Fibroblast of peridontal ligament (primary cell): ENCODE data around the gene AMN1.

ENCODE experiments used
- DNase-seq: peaks from one replicate; pipeline ENCODE4 v3.0.0-alpha.2; 2010; ENCODE audit errors: extremely low read depth

Gene AMN1

GRCh38 chr12:31631023-31631724 lies 97.6 kb downstream of the AMN1 start:
- no peak for DNase-seq

- peak; percentile 55 for DNase-seq
These were observed 98.8 kb downstream of the AMN1 start for GRCh38 chr12:31629756-31630732.

- no peak for DNase-seq
These were observed 101.3 kb downstream of the AMN1 start for GRCh38 chr12:31627456-31628054.

GRCh38 chr12:31626270-31626995 lies 102.4 kb downstream of the AMN1 start:
- DNase-seq: no peak

GRCh38 chr12:31622038-31622437 lies 106.8 kb downstream of the AMN1 start:
- no peak for DNase-seq
